COR-L47 (cell line): ENCODE data around the gene TAP1.

Experiments used
- DNase-seq: peaks from one replicate; lab custom pipeline; 2025; lab: John Stamatoyannopoulos, UW

The TAP1 gene

GRCh38 chr6:32803416-32803815, 50.1 kb downstream of the TAP1 start:
- DNase-seq: no peak

GRCh38 chr6:32799740-32800139, 53.8 kb downstream of the TAP1 start:
- no peak for DNase-seq

DNA sequence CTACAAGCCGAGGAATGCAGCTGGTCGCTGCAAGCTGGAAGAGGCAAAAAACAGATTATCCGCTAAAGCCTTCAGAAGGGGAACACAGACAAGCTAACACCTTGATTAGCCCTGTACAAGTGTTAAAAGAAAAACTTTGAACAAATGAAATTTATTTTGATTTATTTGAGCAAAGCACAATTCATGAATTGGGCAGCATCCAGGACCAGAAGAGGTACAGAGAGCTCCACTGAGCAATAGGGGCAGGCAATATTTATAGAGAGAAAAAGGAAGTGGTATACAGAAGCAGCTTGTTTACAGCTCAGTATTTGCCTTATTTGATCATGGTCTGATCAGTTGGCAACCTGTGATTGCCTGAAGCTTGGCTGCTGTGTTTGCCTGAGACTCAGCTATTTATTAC, 54.3 kb downstream of the TAP1 start:
- no peak for DNase-seq

- peak; percentile 21 for DNase-seq
Measured at GRCh38 chr6:32796848-32797776, 56.4 kb downstream of the TAP1 start.
